ENCODE results near the gene ZMYM5.

GRCh38 chr13:19910336-19911072 lies 47.1 kb upstream of the ZMYM5 start:
- TF ChIP-seq CTCF (IDR thresholded peaks at IDR 0.05) (no peak), EP300 (IDR thresholded peaks at IDR 0.05) (no peak), POLR2A (IDR thresholded peaks at IDR 0.05) (no peak)
